Loucy (cell line): ENCODE data around the gene RUNX2.

Experiments used
- EZH2phosphoT487 ChIP-seq: fragments of 200-600 bp; IDR thresholded peaks from 2 replicates; pipeline ENCODE4 v1.6.1; 2018; ENCODE audit warnings: antibody characterized with exemption, mild to moderate bottlenecking, moderate library complexity, borderline replicate concordance
- TF ChIP-seq, protein P1 (sequence below): fragments of 200-600 bp; sonication (generic); conservative IDR thresholded peaks from 2 replicates; pipeline ENCODE4 v1.5.1; 2014; ENCODE audit warnings: mild to moderate bottlenecking, antibody characterized with exemption, low read length

DNA sequence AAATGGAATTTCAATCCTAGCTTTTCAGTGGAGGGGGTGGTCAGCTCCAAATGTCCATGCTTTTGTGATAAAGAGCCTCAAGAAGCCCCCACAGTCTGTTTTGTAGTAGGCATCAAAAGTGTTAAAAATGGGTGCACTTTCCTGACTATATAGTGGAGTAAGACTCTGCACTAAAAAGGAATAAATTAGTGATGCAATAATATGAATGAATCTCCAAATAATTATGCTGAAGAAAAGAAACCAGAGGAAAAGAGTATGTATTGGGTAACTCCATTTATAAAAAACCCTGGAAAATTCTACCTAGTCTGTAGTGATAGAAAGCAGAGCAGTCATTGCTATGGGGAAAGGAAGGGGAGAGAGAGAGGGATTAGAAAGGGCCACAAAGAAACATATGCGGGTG lies 360.1 kb downstream of the RUNX2 start:
- TF ChIP-seq, protein P1, sequence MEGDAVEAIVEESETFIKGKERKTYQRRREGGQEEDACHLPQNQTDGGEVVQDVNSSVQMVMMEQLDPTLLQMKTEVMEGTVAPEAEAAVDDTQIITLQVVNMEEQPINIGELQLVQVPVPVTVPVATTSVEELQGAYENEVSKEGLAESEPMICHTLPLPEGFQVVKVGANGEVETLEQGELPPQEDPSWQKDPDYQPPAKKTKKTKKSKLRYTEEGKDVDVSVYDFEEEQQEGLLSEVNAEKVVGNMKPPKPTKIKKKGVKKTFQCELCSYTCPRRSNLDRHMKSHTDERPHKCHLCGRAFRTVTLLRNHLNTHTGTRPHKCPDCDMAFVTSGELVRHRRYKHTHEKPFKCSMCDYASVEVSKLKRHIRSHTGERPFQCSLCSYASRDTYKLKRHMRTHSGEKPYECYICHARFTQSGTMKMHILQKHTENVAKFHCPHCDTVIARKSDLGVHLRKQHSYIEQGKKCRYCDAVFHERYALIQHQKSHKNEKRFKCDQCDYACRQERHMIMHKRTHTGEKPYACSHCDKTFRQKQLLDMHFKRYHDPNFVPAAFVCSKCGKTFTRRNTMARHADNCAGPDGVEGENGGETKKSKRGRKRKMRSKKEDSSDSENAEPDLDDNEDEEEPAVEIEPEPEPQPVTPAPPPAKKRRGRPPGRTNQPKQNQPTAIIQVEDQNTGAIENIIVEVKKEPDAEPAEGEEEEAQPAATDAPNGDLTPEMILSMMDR, result no peak
- TF ChIP-seq EZH2phosphoT487, result no peak
